Measurements from ENCODE around the gene PAK4. TPM values are rescaled to one million over a fixed set of nuclear protein-coding genes. Genes with fewer than 3 reads are reported as not detected.

PAK4 gene
- polyA plus RNA-seq, 1 experiment, result 10.4 TPM

- POLR2A ChIA-PET, result no interaction called here
- CTCF ChIA-PET, result no interaction called here
- no peak overlapping the region for H3K27ac ChIP-seq (ENCODE audit: low read depth, low read length)
- no peak overlapping the region for H3K4me3 ChIP-seq (ENCODE audit: low read depth, low read length)
- DNase-seq (ENCODE audit: low read depth, low spot score), result no peak
- no peak for TF ChIP-seq CTCF (IDR thresholded peaks at IDR 0.05; ENCODE audit: low read depth, low read length)
- no peaks in the 10 kb centered on the region for H3K9me3 ChIP-seq (ENCODE audit: control insufficient read depth, insufficient read depth, low read length)
- H3K27me3 ChIP-seq (ENCODE audit: control insufficient read depth, insufficient read depth, low read length), result no peaks in the 10 kb centered on the region
These were observed 5.0 kb downstream of the PAK4 start for GRCh38 chr19:39130337-39131254.

GRCh38 chr19:39131255-39131755 lies 5.7 kb downstream of the PAK4 start:
- ChIA-PET POLR2A (no interaction called here), CTCF (no interaction called here)
- Histone ChIP-seq H3K27ac (ENCODE audit: low read depth, low read length) (no peak overlapping the region), H3K9me3 (ENCODE audit: control insufficient read depth, insufficient read depth, low read length) (no peaks in the 10 kb centered on the region), H3K4me3 (ENCODE audit: low read depth, low read length) (no peak overlapping the region), H3K27me3 (ENCODE audit: control insufficient read depth, insufficient read depth, low read length) (no peaks in the 10 kb centered on the region)
- TF ChIP-seq CTCF (IDR thresholded peaks at IDR 0.05; ENCODE audit: low read depth, low read length), result no peak
- DNase-seq (ENCODE audit: low read depth, low spot score), result no peak

- TF ChIP-seq CTCF (IDR thresholded peaks at IDR 0.05; ENCODE audit: low read depth, low read length), result no peak
- POLR2A ChIA-PET, result no interaction called here
- CTCF ChIA-PET, result interaction anchor here (1.4 kb wide), 1 partner anchor 9 kb away, joined by 3 read pairs; no protein-coding TSS in a partner anchor
- Histone ChIP-seq H3K4me3 (ENCODE audit: low read depth, low read length) (no peak overlapping the region), H3K27ac (ENCODE audit: low read depth, low read length) (no peak overlapping the region), H3K9me3 (ENCODE audit: control insufficient read depth, insufficient read depth, low read length) (no peaks in the 10 kb centered on the region), H3K27me3 (ENCODE audit: control insufficient read depth, insufficient read depth, low read length) (no peaks in the 10 kb centered on the region)
- no peak for DNase-seq (ENCODE audit: low read depth, low spot score)
These were observed 6.9 kb downstream of the PAK4 start for GRCh38 chr19:39132344-39132969.

- Histone ChIP-seq H3K27ac (ENCODE audit: low read depth, low read length) (no peak overlapping the region), H3K27me3 (ENCODE audit: control insufficient read depth, insufficient read depth, low read length) (no peaks in the 10 kb centered on the region), H3K9me3 (ENCODE audit: control insufficient read depth, insufficient read depth, low read length) (no peaks in the 10 kb centered on the region; the same call in 1 of the 2 replicates), H3K4me3 (ENCODE audit: low read depth, low read length) (no peak overlapping the region)
- ChIA-PET POLR2A (interaction anchor here (0.5 kb wide), 1 partner anchor 12 kb away, joined by 4 read pairs; no protein-coding TSS in a partner anchor), CTCF (interaction anchor here (0.7 kb wide), 1 partner anchor 24 kb away, joined by 3 read pairs; no protein-coding TSS in a partner anchor)
- no peak for DNase-seq (ENCODE audit: low read depth, low spot score)
- TF ChIP-seq CTCF (IDR thresholded peaks at IDR 0.05; ENCODE audit: low read depth, low read length), result no peak
These were observed 8.1 kb downstream of the PAK4 start for GRCh38 chr19:39133431-39134270.

Data from AG04450 (cell line).